SK-N-SH treated with all-trans-retinoic acid at 6 μM for 48 hours (cell line): ENCODE measurements around the gene SHANK3.

ENCODE experiments used
- ARNTL ChIP-seq: fragments of 450-650 bp; formaldehyde crosslinking; IDR thresholded peaks from 2 replicates; pipeline ENCODE4 v1.5.0; 2020; ENCODE audit warnings: low read depth, mild to moderate bottlenecking, moderate library complexity, borderline replicate concordance
- CREB5 ChIP-seq: fragments of 250-450 bp; sonication (Bioruptor Pico); IDR thresholded peaks from 2 replicates; pipeline ENCODE4 v1.5.1; 2020; ENCODE audit warnings: low read depth, mild to moderate bottlenecking, moderate library complexity
- CSDC2 ChIP-seq: fragments of 250-450 bp; sonication (Bioruptor Pico); IDR thresholded peaks from 2 replicates; pipeline ENCODE4 v1.5.0; 2020; ENCODE audit warnings: mild to moderate bottlenecking, moderate library complexity
- CSRNP3 ChIP-seq: fragments of 250-450 bp; sonication (Bioruptor Pico); IDR thresholded peaks from 2 replicates; pipeline ENCODE4 v1.5.1; 2021; ENCODE audit warnings: mild to moderate bottlenecking, moderate library complexity
- GLIS3 ChIP-seq: fragments of 250-450 bp; sonication (Bioruptor Pico); IDR thresholded peaks from 2 replicates; pipeline ENCODE4 v1.5.0; 2020; ENCODE audit warnings: mild to moderate bottlenecking, moderate library complexity
- OSR1 ChIP-seq: fragments of 250-450 bp; sonication (Bioruptor Pico); IDR thresholded peaks from 2 replicates; pipeline ENCODE4 v1.8.0; 2022; ENCODE audit warnings: moderate library complexity, mild to moderate bottlenecking, inconsistent platforms
- RARB ChIP-seq: fragments of 250-450 bp; sonication (Bioruptor Pico); IDR thresholded peaks from 2 replicates; pipeline ENCODE4 v1.8.0; 2021; ENCODE audit warnings: mild to moderate bottlenecking, moderate library complexity
- SNAI2 ChIP-seq: fragments of 250-450 bp; sonication (Bioruptor Pico); IDR thresholded peaks from 2 replicates; pipeline ENCODE4 v1.5.0; 2020; ENCODE audit warnings: mild to moderate bottlenecking, moderate library complexity
- TCF4 ChIP-seq: fragments of 250-450 bp; sonication (Bioruptor Pico); IDR thresholded peaks from 2 replicates; pipeline ENCODE4 v1.8.0; 2021; ENCODE audit warnings: mild to moderate bottlenecking, moderate library complexity, borderline replicate concordance
- TOX ChIP-seq: fragments of 250-450 bp; sonication (Bioruptor Pico); IDR thresholded peaks from 2 replicates; pipeline ENCODE4 v1.8.0; 2021; ENCODE audit warnings: mild to moderate bottlenecking, moderate library complexity, borderline replicate concordance
- ZC3H10 ChIP-seq: fragments of 250-450 bp; sonication (Bioruptor Pico); IDR thresholded peaks from 2 replicates; pipeline ENCODE4 v1.5.1; 2021; ENCODE audit warnings: mild to moderate bottlenecking, moderate library complexity
- ZFP30 ChIP-seq: fragments of 450-650 bp; formaldehyde crosslinking; IDR thresholded peaks from 2 replicates; pipeline ENCODE4 v1.5.0; 2022; ENCODE audit warnings: mild to moderate bottlenecking, moderate library complexity

GRCh38 chr22:50626850-50627641 lies 45.6 kb upstream of the SHANK3 start:
- TF ChIP-seq TCF4 (CRISPR knock-in tag), result no peak
- TF ChIP-seq TOX (CRISPR knock-in tag), result no peak
- TF ChIP-seq GLIS3 (CRISPR knock-in tag), result no peak
- TF ChIP-seq ARNTL (CRISPR knock-in tag), result no peak
- no peak for TF ChIP-seq CSRNP3 (CRISPR knock-in tag)
- TF ChIP-seq CREB5 (CRISPR knock-in tag), result no peak
- no peak for TF ChIP-seq ZC3H10
- TF ChIP-seq ZFP30 (CRISPR knock-in tag), result no peak
- TF ChIP-seq OSR1 (CRISPR knock-in tag), result no peak
- TF ChIP-seq SNAI2, result no peak
- no peak for TF ChIP-seq RARB (CRISPR knock-in tag)
- TF ChIP-seq CSDC2, result no peak
